ENCODE data around the gene NOX3.

- TF ChIP-seq CTCF (IDR thresholded peaks at IDR 0.05) (no peak), POLR2A (IDR thresholded peaks at IDR 0.05) (no peak), POLR2AphosphoS5 (IDR thresholded peaks at IDR 0.05) (no peak)
These were observed 60.3 kb downstream of the NOX3 start for GRCh38 chr6:155395339-155395738.

All from upper lobe of left lung (tissue), 4 donors.